AG08395 (cell line): ENCODE results near the gene PDE6A.

Experiments used
- DNase-seq: peaks from one replicate; pipeline ENCODE4 v3.0.0; 2012; ENCODE audit warnings: mixed read lengths, low spot score

PDE6A gene

GRCh38 chr5:149944666-149945065, at the start of gene PDE6A:
Gene PDE6A, minus strand, starts transcription at chr5:149944793. Its CDS starts 120 bp downstream, at chr5:149944673.
- DNase-seq: no peak

- DNase-seq: no peak
Measured at GRCh38 chr5:149993471-149993870, 48.9 kb upstream of the PDE6A start.

- DNase-seq: peak; percentile 81
Measured at GRCh38 chr5:149990518-149991376, 46.2 kb upstream of the PDE6A start.

GRCh38 chr5:149988126-149988525, 43.5 kb upstream of the PDE6A start:
- DNase-seq: no peak

GRCh38 chr5:149982505-149982904, 37.9 kb upstream of the PDE6A start:
- no peak for DNase-seq

GRCh38 chr5:149981206-149981605, 36.6 kb upstream of the PDE6A start:
- no peak for DNase-seq

- no peak for DNase-seq
Measured at GRCh38 chr5:149979896-149980295, 35.3 kb upstream of the PDE6A start.

GRCh38 chr5:149975409-149975808, 30.8 kb upstream of the PDE6A start:
- DNase-seq: no peak

GRCh38 chr5:149969181-149969930, 24.8 kb upstream of the PDE6A start:
- no peak for DNase-seq

- DNase-seq: no peak
Measured at GRCh38 chr5:149966946-149967345, 22.4 kb upstream of the PDE6A start.

GRCh38 chr5:149963729-149964128, 19.1 kb upstream of the PDE6A start:
- DNase-seq: no peak

GRCh38 chr5:149962601-149963300, 18.2 kb upstream of the PDE6A start:
- no peak for DNase-seq

GRCh38 chr5:149961957-149962409, 17.4 kb upstream of the PDE6A start:
- DNase-seq: peak; percentile 71

- no peak for DNase-seq
Measured at GRCh38 chr5:149961186-149961685, 16.6 kb upstream of the PDE6A start.

GRCh38 chr5:149960272-149961185, 15.9 kb upstream of the PDE6A start, which contains the start of gene SLC26A2:
Gene SLC26A2, plus strand, starts transcription at chr5:149960758. Its CDS starts 16,895 bp downstream, at chr5:149977653.
- peak; percentile 99 for DNase-seq

- peak; percentile 67 for DNase-seq
Measured at GRCh38 chr5:149959406-149960236, 15.0 kb upstream of the PDE6A start.

GRCh38 chr5:149957855-149958254, 13.3 kb upstream of the PDE6A start:
- no peak for DNase-seq

GRCh38 chr5:149956685-149957084, 12.1 kb upstream of the PDE6A start:
- no peak for DNase-seq

GRCh38 chr5:149954798-149955197, 10.2 kb upstream of the PDE6A start:
- no peak for DNase-seq
